Measurements from ENCODE around the gene PRDM11. TPM values are rescaled to one million over a fixed set of nuclear protein-coding genes. Genes with fewer than 3 reads are reported as not detected.

PRDM11 gene
- total and polyA plus RNA-seq, 2 of the 4 experiments (the other 2 are of a cell fraction): 2.2 to 2.7 TPM

- DNase-seq (no peak), ATAC-seq (ENCODE audit: low read depth) (no peak)
- H4K5ac ChIP-seq (ENCODE audit: low read depth, low read length): no peak overlapping the region
- no peak overlapping the region for H3K18ac ChIP-seq (ENCODE audit: low read depth, low read length)
- no peak overlapping the region for H2AK5ac ChIP-seq (ENCODE audit: low read depth, low read length)
- CTCF ChIA-PET: interaction anchor here (1.8 kb wide), 1 partner anchor 183 kb away, joined by 10 read pairs; no protein-coding TSS in a partner anchor
- H2AFZ ChIP-seq (replicated peaks; ENCODE audit: low read length, poor library complexity): no peak overlapping the region
- no peak overlapping the region for H2BK20ac ChIP-seq (ENCODE audit: low read depth, low read length)
- H3K79me1 ChIP-seq (ENCODE audit: low read depth in 1 of 2, low read length in 2 of 2): no peaks in the 10 kb centered on the region
- peaks cover 20% of the 10 kb centered on the region for H3K27me3 ChIP-seq (ENCODE audit: control insufficient read depth, insufficient read depth, low read length)
- no peak overlapping the region for H2BK5ac ChIP-seq (ENCODE audit: low read depth, low read length, poor library complexity, severe bottlenecking)
- H3K36me3 ChIP-seq (ENCODE audit: control insufficient read depth, insufficient read depth, low read length): no peaks in the 10 kb centered on the region
- intact Hi-C loops (cut with micrococcal nuclease) (loop anchor here (10.0 kb wide), 1 partner anchor 555 kb away; no protein-coding TSS in a partner anchor), dilution Hi-C loops (cut with HindIII; ENCODE audit: low sequenced_read_pairs, unreplicated experiment) (no loop called here), in situ Hi-C loops (cut with MboI; ENCODE audit: low sequenced_read_pairs) (loop anchor here (5.0 kb wide), 2 partner anchors 182 to 183 kb away; no protein-coding TSS in a partner anchor)
- WGBS, 2 experiments (ENCODE audit: extremely low coverage in 2 of 2, insufficient read length in 1 of 2): 0% methylated on average over 1 of the region's 3 CpGs; no CpG with 5 or more reads in 1 of the 2 experiments
- H3K4me2 ChIP-seq (ENCODE audit: low read depth, low read length): no peak overlapping the region
- no peak overlapping the region for H3K4ac ChIP-seq (ENCODE audit: low read depth, low read length)
- POLR2A ChIA-PET (ENCODE audit: unreplicated experiment): no interaction called here
- H2BK15ac ChIP-seq (ENCODE audit: low read depth, low read length): no peak overlapping the region
- H4K91ac ChIP-seq (ENCODE audit: insufficient read depth, low read depth, low read length): no peak overlapping the region
- no peak overlapping the region for H3K56ac ChIP-seq (ENCODE audit: extremely low read depth, insufficient read depth, low read length)
- no peak overlapping the region for H3K4me3 ChIP-seq (ENCODE audit: insufficient read depth, low read depth, low read length)
- H3K14ac ChIP-seq (replicated peaks; ENCODE audit: low read depth, low read length): no peak overlapping the region
- H2AK9ac ChIP-seq (replicated peaks; ENCODE audit: low read depth, low read length, poor library complexity): no peak overlapping the region
- BruUV-seq (replicated peaks): no TSS peak
- H3K9me1 ChIP-seq (ENCODE audit: insufficient read depth, low read length): no peaks in the 10 kb centered on the region
- H3K23ac ChIP-seq (ENCODE audit: low read depth, low read length): no peak overlapping the region
- H3K27ac ChIP-seq (ENCODE audit: insufficient read depth, low read length): no peak overlapping the region
- no peaks in the 10 kb centered on the region for H4K20me1 ChIP-seq (ENCODE audit: insufficient read depth, low read length)
- H3K9ac ChIP-seq (ENCODE audit: low read depth, low read length): no peak overlapping the region
- H2BK120ac ChIP-seq (ENCODE audit: low read depth, low read length): no peak overlapping the region
- no peak overlapping the region for H4K8ac ChIP-seq (ENCODE audit: low read depth in 2 of 2, low read length in 2 of 2)
- no peak for TF ChIP-seq ELK1 (IDR thresholded peaks at IDR 0.05; ENCODE audit: borderline replicate concordance, low read depth, low read length)
- TF ChIP-seq MAZ (IDR thresholded peaks at IDR 0.05; ENCODE audit: borderline replicate concordance, low read depth, low read length): no peak
- no peak for TF ChIP-seq RAD21 (IDR thresholded peaks at IDR 0.05; ENCODE audit: low read length)
- TF ChIP-seq BHLHE40 (IDR thresholded peaks at IDR 0.05; ENCODE audit: low read depth, low read length): no peak
- TF ChIP-seq NFE2L2 (IDR thresholded peaks at IDR 0.05; ENCODE audit: low read depth, low read length): no peak
- no peak for TF ChIP-seq CTCF (conservative IDR thresholded peaks at IDR 0.05; ENCODE audit: low read depth, low read length)
- no peak for TF ChIP-seq SMC3 (IDR thresholded peaks at IDR 0.05; ENCODE audit: low read depth, low read length)
- TF ChIP-seq MAFK (IDR thresholded peaks at IDR 0.05; ENCODE audit: low read depth, low read length): no peak
- TF ChIP-seq USF2 (IDR thresholded peaks at IDR 0.05; ENCODE audit: low read depth, low read length): no peak
- no peak for TF ChIP-seq RCOR1 (IDR thresholded peaks at IDR 0.05; ENCODE audit: insufficient replicate concordance, low read length)
- TF ChIP-seq FOS (IDR thresholded peaks at IDR 0.05; ENCODE audit: low read depth, low read length): no peak
- TF ChIP-seq POLR2A (IDR thresholded peaks at IDR 0.05; ENCODE audit: low read depth, low read length): no peak
- no peak for TF ChIP-seq MXI1 (IDR thresholded peaks at IDR 0.05; ENCODE audit: borderline replicate concordance, low read depth, low read length)
- TF ChIP-seq CEBPB (IDR thresholded peaks at IDR 0.05; ENCODE audit: low read depth, low read length): no peak
- no peak for TF ChIP-seq RFX5 (IDR thresholded peaks at IDR 0.05; ENCODE audit: low read depth, low read length)
- no peak for TF ChIP-seq CHD1 (IDR thresholded peaks at IDR 0.05; ENCODE audit: low read depth, low read length)
- H3K9me3 ChIP-seq (ENCODE audit: control insufficient read depth, insufficient read depth, low read length): no peaks in the 10 kb centered on the region
- no peaks in the 10 kb centered on the region for H3K4me1 ChIP-seq (ENCODE audit: control insufficient read depth, insufficient read depth, low read length)
Observed at GRCh38 chr11:45109400-45109799, 37.0 kb upstream of the PRDM11 start.
